EL (cell line): ENCODE results near the gene KCNT2.
A peak's percentile ranks its signal among the peaks of the same experiment; 100 is the strongest.
"Not testable (repeated sequence)": the region's sequence is repeated elsewhere in the genome, so short reads cannot be mapped to it uniquely, and the experiment has no call there.

Experiments used
- DNase-seq: peaks from one replicate; pipeline ENCODE4 v3.0.0-alpha.2; 2016

KCNT2 gene

DNA sequence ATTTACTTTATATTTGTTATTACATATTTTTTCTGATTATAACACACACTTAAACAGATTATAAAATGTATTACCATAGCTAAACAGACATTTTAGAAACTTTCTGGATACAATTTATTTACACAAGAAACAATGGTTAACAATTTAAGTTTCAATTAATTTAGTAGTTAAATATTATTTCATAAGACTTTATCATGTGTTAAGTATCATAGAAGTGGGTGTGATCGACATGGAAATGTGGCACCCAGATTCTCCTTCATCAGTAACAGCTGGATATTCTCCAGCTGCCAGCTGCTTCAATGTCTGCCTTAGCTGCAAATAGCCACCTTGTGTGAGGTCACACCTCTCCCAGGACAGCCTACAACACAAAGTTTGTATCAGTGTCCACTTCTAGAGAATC is 97.8 kb downstream of the KCNT2 start:
- no peak for DNase-seq

GRCh38 chr1:196504224-196504623 is 104.0 kb downstream of the KCNT2 start:
- DNase-seq, result not testable (repeated sequence)

- no peak for DNase-seq
These were observed 105.8 kb downstream of the KCNT2 start for GRCh38 chr1:196502437-196502836.

DNA sequence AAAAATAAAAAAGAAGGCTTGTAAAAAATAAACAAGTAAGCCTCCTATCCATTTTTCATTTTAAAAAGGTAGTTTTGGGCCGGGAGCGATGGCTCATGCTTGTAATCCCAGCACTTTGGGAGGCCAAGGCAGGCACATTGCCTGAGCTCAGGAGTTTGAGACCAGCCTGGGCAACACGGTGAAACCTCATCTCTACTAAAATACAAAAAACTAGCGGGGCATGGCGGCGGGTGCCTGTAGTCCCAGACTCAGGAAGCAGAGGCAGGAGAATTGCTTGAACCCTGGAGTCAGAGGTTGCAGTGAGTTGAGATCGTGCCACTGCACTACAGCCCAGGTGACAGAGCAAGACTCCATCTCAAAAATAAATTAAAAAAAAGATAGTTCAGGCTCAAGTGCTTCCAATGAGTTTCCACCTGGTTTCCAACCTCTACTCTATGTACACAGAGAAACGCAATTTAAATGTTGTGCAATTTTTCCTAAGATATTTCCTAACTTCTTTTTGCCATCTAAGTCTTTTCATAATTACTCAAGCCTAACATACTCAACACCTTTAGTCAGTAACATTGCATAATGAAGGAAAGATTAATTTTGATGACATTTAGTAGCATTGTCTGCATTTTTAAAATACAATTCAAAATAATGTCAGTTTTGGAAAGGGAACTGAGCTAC is 106.3 kb downstream of the KCNT2 start:
- no peak for DNase-seq

- DNase-seq, result no peak
These were observed 110.4 kb downstream of the KCNT2 start for GRCh38 chr1:196497817-196498216.

GRCh38 chr1:196494766-196495165 is 113.5 kb downstream of the KCNT2 start:
- no peak for DNase-seq

DNA sequence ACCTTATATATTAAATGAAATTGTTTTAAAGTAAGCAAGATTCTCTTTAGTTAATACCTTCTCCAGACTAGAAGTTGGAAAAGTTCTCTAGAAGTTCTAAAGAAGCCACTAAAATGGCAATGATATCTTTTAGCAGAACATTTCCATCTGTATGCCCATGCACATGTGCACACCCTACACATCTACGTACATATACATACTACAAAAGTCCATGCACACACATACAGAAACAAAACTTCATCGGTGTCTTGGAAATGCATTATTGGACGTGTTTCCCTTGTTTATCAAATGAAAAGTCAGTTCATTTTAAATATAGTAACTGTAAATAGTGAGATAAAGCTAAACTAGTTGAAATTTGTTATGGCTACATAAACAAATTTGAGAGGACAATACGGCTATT is 114.4 kb downstream of the KCNT2 start:
- no peak for DNase-seq

DNA sequence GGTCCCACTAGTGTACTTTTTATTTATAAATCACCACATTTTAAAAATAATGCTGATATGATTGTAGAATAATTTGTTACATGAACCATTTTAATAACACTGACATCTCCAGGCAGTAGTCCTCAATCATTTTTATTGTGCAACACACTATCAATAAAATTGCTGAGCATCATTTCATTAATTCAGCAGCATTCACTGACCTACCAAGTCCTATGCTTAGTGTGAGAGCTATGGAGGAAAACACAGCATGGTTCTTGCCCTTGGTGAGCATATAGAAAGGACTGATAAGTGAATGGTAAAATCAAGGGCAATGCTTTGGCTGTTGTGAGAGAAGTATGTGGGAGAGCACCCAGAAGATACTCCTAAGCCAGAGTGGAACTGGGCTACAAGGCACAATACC is 119.7 kb downstream of the KCNT2 start:
- DNase-seq, result no peak

GRCh38 chr1:196486346-196486745 is 121.9 kb downstream of the KCNT2 start:
- DNase-seq, result no peak

DNA sequence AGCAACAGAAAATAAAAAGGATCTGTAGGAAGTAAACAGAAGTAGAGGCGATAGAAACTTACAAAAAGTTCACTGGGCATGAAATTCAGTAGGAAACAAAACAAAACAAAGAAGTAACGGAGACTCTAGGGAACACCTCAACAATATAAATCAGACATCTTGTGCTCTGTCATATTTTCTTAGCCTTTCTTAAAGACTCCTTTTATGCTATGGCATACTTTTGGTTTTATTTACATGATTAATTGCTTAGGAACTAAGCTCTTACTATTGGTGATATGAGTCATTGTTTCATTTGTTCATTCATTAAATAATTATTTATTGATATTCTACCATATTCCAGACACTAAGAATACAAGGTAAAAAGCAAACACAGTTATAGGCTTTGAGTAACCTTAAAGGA is 126.6 kb downstream of the KCNT2 start:
- DNase-seq, result peak; percentile 7

DNA sequence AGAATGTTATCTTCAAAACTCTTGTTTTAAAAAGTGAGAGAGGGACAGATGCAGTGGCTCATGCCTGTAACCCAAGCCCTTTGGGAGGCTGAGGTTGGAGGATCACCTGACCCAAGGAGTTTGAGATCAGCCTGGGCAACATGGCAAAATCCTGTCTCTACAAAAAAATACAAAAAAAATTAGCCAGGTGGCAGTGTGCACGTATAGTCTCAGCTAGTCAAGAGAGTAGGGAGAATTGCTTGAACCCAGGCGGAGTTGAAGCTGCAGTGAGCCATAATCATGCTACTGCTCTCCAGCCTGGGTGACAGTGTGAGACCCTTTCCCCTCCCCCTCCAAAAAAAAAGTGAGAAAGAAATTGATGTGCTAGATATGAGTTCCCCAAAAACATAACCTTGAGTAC is 131.0 kb downstream of the KCNT2 start:
- DNase-seq, result no peak

DNA sequence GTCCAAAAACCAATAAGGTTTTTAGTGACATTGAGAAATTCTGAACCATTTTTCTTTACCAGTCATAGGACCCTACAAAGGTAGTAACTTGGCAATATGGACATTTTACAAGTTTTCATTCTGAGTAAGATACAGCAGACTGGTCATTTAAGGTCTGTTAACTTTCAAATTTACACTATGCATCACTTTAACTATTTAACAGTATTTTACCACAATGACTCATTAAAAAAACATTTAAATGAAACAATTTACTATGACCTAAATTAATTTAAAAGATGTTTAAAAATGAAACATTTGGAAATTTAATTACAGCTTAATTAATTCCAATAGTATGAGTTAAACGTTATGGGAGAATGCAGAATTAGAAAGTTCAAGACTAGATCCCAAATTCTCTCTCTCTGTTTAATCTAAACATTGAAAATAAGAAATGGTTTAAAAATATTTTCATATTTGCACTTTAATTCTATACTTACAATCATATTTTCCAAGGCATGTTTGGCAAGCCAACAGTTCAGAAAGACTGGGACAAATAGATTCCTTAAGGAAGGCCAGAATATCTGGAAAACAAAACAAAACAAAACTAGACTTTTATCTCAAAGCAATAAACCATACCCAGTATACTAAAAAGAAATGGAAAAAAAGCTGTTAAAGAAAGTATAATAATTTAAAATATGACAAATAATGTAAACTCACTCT is 140.9 kb downstream of the KCNT2 start:
- no peak for DNase-seq

- peak; percentile 85 for DNase-seq
These were observed 141.6 kb downstream of the KCNT2 start for GRCh38 chr1:196466654-196467053.

GRCh38 chr1:196466166-196466565 is 142.1 kb downstream of the KCNT2 start:
- peak; percentile 4 for DNase-seq

GRCh38 chr1:196464480-196464941 is 143.7 kb downstream of the KCNT2 start:
- DNase-seq, result peak; percentile 60

- DNase-seq, result no peak
These were observed 146.2 kb downstream of the KCNT2 start for GRCh38 chr1:196462086-196462485.

DNA sequence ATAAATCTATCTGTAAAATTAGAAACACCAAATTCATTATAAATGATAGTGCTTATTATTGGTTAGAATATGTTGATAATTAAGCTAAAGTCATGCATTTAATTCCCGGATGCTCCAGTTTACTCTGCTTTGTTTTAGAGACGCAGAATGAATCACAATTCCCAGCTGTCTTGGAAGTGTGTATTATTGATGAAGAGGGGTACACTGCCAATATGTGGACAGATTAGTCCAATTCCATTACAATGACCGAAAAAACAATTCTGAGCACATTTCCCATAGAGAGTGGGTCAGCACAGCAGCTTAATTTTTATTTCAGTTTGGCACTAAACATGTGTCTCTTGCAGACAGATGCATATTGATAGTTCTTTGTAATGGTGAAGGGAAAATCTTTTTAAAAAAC is 146.7 kb downstream of the KCNT2 start:
- DNase-seq, result no peak

DNA sequence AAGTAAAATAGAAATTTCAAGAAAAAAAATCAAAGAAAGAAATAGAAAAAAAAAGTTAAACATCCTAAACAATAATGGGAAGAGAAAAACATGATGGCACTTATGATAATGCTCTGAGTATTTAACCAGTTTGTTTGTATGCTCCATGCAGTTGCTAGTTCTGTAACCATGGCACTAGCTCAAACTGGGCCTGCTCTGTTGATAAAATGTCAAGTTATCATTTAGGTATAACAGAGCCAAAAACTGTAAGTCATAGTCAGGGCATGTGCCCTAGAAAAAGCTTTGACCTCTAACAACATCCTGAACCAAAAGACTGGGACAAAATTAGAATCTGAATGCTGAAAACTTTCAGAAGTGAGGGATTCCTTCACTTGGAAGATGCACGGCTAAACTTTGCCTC is 148.9 kb downstream of the KCNT2 start:
- no peak for DNase-seq

DNA sequence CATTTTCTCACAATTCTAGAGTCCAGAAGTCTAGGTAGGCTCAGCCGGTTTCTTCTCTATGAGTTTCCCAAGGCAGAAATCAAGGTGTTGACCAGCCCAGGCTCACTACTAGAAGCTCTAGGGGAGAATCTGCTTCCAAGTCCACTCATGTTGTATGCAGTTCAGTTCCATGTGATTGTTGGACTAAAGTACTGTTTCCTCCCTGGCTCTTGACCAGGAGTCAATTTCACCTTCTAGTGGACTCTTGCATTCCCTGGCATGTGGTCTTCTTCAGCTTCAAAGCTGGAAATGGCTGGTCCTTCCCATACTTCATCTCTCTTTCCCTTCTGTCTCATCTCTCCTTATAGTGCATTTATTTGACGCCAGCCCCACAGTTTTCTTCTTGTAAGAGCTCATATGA is 153.4 kb downstream of the KCNT2 start:
- no peak for DNase-seq

- no peak for DNase-seq
These were observed 157.1 kb downstream of the KCNT2 start for GRCh38 chr1:196451103-196451502.

- no peak for DNase-seq
These were observed 157.8 kb downstream of the KCNT2 start for GRCh38 chr1:196450143-196451095.

DNA sequence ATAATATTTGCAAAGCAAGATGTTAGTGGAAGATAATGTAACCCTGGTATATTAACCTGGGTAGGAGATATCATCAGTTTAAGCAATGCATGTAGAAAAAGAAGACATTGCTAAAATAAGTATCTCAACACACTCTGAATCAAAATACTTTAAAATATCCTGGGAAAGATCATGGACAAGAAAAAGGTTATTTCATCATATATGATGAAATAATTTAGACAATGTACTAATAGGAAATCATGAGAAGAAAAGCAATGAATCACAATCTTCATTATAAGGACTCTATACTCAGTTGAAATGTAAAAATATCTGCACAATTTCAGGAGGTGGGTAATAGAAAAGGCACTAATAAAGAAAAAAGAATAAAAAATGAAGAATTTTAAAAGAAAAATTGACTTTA is 158.8 kb downstream of the KCNT2 start:
- no peak for DNase-seq

DNA sequence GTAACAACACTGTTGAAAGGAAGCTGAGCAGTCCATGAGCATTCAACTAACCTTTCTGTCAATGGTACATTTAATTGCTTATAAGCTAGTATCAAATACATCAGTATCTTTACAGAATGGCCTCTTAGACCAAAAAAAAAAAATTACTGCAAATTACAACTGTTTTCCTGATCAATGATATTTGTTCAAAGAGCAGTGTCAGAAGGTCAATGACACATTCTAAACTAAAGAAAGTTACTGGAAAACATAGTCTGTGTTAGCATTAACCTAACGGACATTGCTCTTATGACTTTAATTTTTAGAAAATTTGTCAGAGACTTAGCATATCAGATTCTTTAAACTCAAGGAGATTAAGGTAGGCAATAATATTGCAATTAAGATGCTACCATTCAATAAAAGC is 162.5 kb downstream of the KCNT2 start:
- DNase-seq, result no peak

- DNase-seq, result no peak
These were observed 163.6 kb downstream of the KCNT2 start for GRCh38 chr1:196444634-196445033.
